HG03139 (cell line): ENCODE measurements around the gene SELENOW.
"Not testable (repeated sequence)": the region's sequence is repeated elsewhere in the genome, so short reads cannot be mapped to it uniquely, and the experiment has no call there.

Experiments used
- ATAC-seq: cut with Tn5 transposase; IDR thresholded peaks from one replicate; pipeline ENCODE4 v1.9.1; 2021; ENCODE audit not compliant: unreplicated experiment

SELENOW gene

DNA sequence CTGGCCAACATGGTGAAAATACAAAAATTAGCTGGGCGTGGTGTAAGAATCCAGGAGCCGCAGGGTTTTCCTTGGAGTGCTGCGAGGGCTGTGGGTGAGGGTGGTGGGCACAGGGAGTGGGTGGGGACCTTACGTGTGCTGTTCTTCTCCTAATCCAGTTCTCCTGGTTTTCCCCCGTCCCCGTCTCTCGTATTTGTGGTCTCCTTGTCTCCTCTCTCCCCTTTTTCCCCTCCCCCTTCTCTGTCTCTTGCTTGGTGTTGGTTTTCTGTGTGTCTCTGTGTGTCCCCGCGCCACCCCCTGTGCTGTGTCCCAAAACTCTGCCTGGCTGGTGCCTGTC, 1.7 kb downstream of the SELENOW start:
- ATAC-seq = no peak

DNA sequence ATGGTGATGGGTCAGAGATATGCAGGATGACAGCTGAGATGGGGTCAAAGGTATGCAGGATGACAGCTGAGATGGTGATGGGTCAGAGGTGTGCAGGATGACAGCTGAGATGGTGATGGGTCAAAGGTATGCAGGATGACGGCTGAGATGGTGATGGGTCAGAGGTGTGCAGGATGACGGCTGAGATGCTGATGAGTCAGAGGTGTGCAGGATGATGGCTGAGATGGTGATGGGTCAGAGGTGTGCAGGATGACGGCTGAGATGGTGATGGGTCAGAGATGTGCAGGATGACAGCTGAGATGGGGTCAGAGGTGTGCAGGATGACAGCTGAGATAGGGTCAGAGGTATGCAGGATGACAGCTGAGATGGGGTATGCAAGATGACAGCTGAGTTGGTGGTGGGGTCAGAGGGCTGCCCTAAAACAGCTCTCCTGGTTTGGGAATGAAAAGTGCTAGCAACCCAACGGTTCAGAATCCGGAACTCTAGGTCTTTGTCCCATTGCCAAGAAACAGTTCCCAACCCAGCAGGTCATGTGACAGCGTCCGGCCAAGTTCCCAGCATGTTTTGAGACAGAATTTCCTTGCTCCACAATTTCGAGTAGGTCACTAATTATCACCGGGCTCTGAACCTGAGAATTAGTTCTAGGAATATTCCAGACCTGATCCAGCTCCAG, 3.2 kb downstream of the SELENOW start:
- no peak for ATAC-seq

DNA sequence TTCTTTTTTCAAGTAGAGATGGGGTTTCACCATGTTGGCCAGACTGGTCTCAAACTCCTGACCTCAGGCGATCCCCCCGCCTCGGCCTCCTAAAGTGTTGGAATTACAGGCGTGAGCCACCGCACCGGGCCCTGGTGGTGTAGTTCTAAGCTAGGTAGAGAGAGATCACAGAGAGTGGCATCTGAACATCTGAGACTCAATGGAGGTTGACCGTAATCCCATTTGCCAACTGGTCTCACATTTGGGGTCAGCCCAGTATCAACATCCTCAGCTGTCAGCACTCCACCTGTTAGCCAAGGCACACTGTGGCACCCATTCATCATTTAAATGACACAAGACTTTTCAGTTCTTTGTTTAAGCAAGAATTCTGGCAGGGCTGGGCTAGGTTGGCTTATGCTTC, 8.1 kb downstream of the SELENOW start:
- ATAC-seq = no peak

DNA sequence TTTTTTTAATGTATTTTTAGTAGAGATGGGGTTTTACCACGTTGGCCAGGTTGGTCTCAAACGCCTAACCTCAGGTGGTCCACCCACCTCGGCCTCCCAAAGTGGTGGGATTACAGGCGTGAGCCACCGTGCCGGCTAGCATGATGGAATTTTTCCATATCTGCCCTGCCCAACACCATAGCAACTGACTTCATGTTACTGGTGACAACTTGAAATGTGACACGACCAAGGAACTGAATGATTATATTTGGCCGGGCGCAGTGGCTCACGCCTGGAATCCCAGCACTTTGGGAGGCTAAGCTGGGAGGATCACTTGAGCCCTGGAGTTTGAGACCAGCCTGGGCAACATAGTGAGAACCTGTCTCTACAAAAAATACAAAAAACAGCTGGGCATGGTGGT, 8.8 kb downstream of the SELENOW start:
- not testable (repeated sequence) for ATAC-seq

DNA sequence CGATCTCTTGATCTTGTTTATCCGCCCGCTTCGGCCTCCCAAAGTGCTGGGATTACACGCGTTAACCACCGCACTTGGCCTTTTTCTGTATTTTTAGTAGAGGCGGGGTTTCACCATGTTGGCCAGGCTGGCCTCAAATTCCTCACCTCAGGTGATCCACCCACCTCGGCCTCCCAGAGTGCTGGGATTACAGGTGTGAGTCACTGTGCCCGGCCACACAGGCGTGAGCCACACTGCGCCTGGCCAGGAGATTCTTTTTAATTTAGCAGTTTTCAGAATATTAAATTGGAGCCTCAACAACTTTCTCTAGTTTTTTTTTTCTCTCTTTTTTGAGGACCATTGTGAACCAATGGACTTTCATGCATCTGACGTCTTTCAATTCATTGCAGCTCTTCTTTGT, 11.3 kb downstream of the SELENOW start:
- ATAC-seq = not testable (repeated sequence)

DNA sequence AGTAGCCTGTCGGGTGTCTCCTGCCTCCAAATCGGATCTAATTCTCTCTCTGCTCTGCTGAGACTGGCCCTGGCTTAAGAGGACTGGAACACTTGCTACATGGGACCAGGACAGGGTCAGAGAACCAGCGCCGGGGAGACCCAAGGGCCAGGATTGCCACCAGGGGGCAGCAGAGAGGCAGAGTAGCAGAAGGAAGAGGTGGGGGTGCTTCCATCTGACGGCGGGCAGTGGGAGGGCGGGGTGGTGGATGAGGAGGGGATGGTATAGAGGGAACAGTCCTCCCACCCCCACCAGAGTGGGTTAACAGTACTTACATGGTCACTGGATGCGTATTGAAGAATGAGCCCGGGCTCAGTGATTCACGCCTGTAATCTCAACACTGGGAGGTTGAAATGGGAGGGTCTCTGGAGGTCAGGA, 11.9 kb downstream of the SELENOW start:
- no peak for ATAC-seq

DNA sequence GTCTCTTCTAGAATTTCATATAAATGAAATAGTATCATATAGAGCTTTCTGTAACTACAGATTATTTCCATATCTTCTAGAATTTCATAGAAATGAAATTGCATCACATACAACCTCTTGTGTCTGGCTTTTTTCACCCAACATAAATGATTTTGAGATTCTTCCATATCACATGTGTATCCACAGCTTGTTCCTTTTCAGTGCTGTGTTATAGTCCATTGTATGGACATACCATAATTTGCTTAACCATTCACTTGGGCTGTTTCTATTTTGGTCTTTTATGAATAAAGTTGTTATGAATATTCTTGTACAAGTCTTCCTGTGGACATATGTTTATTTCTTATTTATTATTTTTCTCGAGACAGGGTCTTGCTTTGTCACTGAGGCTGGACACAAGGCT, 14.1 kb downstream of the SELENOW start:
- ATAC-seq = no peak

DNA sequence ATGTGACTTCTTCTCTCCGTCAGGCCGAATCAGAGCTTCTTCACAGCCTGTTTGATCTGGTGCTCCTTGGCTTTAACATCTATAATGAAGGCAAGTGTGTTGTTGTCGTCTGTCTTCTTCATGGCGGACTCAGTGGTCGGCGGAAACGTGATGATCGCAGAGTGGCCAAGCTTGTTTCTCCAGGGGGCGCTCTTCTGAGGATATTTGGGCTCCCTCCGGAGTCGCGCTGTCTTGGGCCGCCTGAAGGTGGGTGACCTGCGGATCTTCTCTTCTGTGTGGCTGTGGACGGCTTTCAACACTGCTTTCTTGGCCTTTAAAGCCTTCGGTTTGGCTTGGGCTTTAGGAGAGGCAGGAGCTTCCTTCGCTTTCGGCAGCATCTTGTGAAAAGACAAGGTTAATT, 16.0 kb downstream of the SELENOW start:
- no peak for ATAC-seq

DNA sequence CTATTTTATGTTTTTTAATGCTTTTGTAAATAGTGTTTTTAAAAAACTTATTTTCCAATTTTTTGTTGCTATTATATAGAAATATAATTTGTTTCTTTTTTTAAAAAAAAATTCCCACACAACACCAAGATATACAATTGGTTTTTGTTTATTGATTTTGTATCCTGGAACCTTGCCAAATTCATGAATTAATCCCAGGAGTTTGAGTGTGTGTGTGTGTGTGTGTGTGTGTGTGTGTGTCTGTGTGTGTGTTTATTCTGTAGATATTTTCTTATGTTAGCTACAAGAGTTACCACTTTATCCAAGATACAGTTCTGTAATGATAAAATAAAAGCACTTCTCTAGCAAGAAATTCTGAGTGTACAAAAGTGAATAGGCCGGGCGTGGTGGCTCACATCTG, 18.3 kb downstream of the SELENOW start:
- no peak for ATAC-seq

DNA sequence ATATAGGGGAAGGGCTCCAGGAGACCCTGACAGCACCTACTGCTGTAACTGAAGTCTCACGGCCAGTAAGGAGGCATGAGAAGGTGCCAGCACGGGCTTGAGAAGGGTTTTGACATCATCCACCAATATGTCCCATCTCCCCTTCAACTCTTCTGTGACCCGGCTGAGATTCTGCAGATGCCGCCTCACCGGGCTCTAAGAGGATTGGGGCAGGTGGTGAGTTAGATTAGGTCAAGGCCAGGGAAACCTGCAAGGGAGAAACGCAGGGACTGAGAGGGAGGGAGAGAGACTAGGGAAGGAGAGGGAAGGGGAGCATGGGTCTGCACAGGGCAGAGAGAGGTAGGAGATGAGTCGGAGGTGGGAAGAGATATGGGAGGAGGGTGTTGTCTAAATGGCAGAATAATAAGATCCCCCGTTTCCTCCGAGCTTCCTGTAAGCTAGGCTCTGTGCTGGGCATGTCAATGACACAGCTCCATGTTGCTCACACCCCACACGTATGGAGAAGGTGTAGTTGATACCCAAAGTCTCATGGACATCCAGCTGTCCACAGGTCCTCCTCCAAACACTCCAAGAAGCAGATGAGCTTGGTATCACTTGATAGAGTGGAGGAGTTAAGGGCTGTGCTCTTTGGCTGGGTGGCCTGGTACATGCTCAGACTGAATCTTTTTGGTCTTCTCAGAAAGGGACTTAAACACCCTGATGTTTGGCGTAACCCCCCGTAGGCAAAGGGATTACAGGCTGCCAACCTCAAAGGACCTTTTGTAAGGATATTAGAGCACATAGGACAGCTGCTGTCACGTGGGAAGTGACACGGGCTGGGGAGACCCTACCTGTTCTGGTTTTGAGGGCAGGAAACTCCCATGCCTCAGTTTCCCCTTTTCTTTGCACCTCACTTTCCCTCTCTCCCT, 19.7 kb downstream of the SELENOW start:
- no peak for ATAC-seq

DNA sequence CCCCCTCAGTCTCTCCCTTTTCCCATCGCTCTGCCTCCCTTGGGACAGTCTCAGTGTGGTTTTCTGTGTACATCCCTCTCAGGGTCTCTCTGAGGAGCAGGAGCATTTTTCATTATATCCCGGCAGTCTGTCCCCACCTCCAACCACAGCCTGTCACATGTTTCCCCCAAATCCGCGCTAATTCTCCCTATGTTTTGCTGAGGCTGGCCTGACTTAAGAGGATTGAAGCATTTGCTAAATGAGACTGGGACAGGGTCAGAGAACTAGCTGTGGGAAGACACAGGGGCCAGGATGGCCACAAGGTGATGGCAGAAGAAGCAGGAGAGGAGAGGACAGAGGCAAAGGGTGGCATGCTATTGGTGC, 20.4 kb downstream of the SELENOW start:
- no peak for ATAC-seq

DNA sequence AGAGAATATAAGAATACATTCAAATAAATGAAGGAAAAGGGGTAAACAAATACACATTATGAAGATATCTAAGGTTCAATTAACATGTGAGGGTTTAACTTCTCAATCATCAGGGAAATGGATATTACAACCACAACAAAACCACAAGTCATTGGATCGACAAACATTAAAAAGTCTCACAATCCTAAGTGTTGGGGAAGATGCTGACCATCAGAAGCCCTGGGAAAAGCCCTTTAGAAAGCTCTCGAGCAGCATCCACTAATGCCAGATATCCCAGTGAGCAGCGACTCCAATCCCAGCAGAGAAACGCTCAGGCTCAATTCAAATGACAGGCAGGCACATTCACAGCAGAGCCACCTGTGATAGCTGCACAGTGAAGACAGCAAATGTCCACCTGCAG, 22.8 kb downstream of the SELENOW start:
- ATAC-seq = no peak

DNA sequence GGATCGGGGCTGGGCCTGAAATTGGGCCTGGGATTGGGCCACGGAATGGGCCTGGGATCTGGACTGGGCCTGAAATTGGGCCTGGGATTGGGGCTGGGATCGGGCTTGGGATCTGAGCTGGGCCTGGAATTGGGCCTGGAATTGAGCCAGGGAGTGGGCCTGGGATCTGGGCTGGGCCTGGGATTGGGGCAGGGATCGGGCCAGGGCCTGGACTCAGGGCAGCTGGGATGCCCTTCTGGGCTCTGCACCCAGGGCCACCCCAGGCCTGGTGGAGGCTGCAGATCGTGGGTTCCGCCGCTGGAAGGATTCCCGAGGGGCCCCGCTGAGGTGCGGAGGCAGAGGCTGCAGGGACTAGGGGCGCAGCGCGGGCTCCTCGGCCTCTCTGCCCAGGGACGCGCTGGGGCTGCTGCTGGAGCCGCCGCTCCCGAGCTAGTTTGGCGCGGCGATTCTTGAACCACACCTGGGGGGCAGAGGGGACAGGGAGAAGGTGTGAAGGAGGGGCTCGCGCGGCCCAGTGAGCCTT, 24.1 kb downstream of the SELENOW start:
- no peak for ATAC-seq

DNA sequence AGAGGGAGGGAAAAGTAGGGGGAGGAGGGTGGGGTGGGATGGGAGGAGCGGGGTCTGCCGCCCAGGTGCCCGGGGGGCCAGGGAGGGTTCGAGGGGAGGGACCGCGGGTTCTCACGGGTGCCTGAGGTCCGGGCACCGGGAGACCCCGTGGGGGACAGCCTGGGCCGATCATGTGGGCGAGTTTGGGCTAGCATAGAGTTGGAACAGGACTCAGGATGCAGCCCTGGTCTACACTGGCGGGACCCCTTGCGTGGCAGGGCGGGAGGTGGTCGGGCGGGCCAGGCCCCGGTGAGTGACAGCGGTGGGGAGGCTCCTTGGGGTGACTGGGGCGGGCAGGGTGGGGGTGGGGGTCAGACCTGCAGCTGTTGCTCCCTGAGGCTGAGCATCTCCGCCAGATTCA, 24.6 kb downstream of the SELENOW start:
- not testable (repeated sequence) for ATAC-seq

DNA sequence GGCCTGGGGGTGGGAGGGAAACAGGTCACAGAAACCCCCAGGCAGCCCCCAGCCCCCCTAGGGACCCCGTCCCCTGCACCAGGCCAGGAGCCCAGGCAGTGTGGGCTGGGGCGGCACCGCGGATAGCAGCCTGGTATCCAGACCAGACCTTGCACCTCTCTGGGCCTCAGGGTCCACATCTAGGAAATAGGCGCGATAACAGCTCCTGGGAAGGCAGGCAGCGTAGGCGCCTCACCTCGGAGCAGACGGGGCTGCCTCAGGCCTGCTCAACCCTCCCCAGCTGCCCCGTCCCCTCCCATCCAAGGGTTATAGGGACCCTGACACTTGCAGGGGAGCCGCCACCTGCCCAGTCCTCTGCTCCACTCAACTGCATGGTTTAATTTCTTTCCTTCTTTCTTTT, 25.2 kb downstream of the SELENOW start:
- not testable (repeated sequence) for ATAC-seq

DNA sequence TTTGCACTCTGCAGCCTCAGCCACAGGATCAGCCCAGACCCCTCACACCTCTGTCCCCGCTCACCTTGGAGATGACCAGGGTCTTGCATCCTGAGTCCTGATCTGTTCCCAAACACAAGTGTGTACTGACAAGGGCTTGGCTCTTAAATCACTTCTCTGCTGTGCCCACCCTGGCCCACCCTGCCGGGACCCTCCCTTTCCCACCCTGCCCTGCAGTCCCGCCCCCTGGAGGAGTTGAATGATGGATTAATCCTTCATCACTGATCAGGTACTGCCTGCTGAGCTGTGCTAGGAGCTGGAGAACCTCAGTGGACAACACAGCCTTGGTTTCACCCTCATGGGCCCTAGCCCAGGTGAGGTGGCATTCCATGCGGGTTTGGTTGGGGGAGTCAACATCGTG, 25.9 kb downstream of the SELENOW start, which contains the start of gene TPRX1:
TPRX1 (minus strand) TSS at position 101 of the 400 bp plus-strand sequence; CDS start at position 89, 12 bp downstream.
- not testable (repeated sequence) for ATAC-seq

DNA sequence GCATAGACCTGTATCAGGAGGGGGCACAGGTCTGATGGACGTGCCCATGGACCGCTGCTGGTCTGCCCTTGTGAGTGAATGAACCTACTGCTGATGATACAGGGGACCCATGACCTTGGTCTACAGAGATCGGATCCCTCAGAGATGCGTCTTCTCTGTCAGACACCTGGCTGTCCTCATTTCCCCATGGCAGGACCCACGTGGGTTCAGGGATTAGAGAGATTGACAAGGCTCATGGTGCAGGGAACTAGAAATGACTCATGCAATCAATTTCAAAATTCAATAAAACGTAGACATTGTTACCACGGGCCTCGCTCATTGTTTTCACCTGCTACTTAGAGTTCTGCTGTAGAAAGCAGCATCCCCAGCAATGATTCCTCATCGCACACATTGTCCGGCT, 26.8 kb downstream of the SELENOW start:
- no peak for ATAC-seq

DNA sequence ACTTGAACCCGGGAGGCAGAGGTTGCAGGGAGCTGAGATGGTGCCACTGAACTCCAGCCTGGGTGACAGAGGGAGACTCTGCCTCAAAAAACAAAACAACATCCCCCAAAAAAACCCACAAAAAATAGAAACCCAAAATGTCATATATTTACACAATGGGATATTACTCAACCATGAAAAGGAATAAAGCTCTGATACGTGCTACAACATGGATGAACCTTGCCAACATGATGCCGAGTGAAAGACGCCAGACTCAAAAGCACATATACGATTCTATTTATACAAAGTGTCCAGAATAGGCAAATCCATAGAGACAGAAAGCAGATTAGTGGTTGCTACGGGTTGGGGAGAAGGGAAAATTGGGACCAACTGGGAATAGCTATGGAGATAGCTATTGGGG, 27.9 kb downstream of the SELENOW start:
- ATAC-seq = no peak

DNA sequence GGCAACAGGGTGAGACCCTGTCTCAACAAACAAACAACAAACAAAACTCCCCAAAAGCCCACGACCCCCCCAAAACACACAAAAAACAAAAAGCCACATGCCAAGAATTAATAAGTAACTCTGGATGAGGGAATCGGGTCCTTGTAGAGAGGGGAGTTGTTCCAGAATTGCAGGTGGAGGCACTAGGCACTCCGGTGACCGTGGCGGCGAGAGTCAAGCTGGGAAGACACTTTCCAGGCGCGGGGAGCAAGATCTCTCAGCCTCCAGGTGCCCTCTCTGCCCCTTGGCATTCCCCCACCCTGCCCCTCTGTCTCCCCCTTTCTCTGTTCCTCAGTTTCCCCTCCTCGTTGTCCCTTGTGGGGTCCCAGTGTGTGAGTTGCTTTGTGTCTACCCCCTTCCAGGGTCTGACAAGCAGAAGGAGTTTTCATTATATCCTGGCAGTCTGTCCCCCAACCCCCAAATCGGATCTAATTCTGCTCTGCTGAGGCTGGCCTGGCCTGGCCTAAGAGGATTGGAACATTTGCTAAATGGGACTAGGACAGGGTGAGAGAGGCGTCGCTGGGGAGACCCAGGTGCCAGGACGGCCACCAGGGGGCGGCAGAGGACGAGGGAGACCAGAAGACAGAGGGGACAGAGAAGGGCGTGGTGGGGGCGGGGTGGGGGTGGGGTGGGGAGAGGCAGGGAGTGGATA, 34.9 kb downstream of the SELENOW start:
- ATAC-seq = no peak

DNA sequence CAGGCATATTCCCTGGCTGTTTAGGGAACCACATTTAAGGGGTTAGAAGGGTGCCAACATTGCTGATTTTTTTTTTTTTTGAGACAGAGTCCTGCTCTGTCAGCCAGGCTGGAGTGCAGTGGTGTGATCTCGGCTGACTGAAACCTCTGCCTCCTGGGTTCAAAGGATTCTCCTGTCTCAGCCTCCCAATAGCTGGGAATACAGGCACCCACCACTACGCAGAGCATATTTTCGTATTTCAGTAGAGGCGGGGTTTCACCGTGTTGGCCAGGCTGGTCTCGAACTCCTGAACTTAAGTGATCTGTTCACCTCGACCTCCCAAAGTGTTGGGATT, 35.5 kb downstream of the SELENOW start:
- no peak for ATAC-seq

DNA sequence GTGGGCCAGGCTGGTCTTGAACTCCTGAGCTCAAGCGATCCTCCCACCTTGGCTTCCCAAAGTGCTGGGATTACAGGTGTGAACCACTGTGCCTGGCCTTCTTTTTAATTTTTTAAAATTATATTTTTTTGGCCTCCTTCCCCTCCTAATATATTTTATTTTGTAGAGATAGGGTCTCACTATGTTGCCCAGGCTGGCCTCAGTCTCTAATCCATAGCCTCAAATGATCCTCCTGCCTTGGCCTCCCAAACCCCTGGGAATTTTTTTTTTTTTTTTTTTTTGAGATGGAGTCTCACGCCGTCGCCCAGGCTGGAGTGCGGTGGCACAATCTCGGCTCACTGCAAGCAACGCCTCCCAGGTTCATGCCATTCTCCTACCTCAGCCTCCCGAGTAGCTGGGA, 37.8 kb downstream of the SELENOW start:
- ATAC-seq = not testable (repeated sequence)

DNA sequence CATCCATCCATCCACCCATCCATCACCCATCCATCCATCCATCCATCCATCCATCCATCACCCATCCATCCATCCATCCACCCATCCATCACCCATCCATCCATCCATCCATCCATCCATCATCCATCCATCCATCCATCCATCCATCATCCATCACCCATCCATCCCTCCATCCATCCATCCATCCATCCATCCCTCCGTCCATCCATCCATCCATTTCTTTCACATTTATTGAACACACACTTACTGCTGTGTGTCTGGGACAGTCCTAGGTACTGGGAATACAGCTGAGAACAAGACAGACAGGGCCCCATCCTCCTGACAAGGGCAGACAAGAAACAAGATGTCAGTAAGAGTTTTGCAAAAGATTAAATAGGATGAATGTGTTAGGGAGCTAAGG, 39.7 kb downstream of the SELENOW start:
- ATAC-seq = not testable (repeated sequence)
